B cell (primary cell): ENCODE data around the gene DNAAF3. TPM values are rescaled to one million over a fixed set of nuclear protein-coding genes. Genes with fewer than 3 reads are reported as not detected.

Source experiments
- ATAC-seq: fragments of 200-7000 bp; cut with Tn5 transposase; one replicate; pipeline ENCODE4 v1.10.0; 2021; ENCODE audit warnings: low read depth, mild to moderate bottlenecking, moderate number of reproducible peaks, moderate library complexity
- CTCF ChIA-PET: fragments of 350-600 bp; sonication (Branson Sonifier 250); formaldehyde crosslinking; loops from one replicate; lab custom pipeline; 2021; ENCODE audit warnings: antibody characterized with exemption, inconsistent platforms; lab: Charles Lee
- POLR2A ChIA-PET: fragments of 350-600 bp; sonication (Branson Sonifier 250); formaldehyde crosslinking; loops from one replicate; lab custom pipeline; 2021; ENCODE audit warnings: antibody characterized with exemption; lab: Charles Lee
- DNase-seq: peaks from one replicate; pipeline ENCODE4 v3.0.0; 2013
- H2AFZ ChIP-seq: 2 replicates; pipeline ENCODE4 v1.6.1; 2012; ENCODE audit warnings: mild to moderate bottlenecking, low read depth, low read length; ENCODE audit not compliant: insufficient read depth, poor library complexity, severe bottlenecking
- H3K27ac ChIP-seq, 2 donors: 1 replicate in 1 of 2; 2 replicates in 1 of 2; pipeline ENCODE4 v1.5.1; 2012 to 2013; ENCODE audit warnings: low read length in 2 of 2, mild to moderate bottlenecking in 2 of 2, moderate library complexity in 1 of 2
- H3K27me3 ChIP-seq, 4 experiments: fragments of 200-600 bp in 1 of 4; sonication (generic) in 1 of 4; replicated peaks in 1 of 4; 1 replicate in 2 of 4; 2 replicates in 2 of 4; pipeline versions ENCODE4 v1.6.1 to v1.7.0; 2013 to 2016; ENCODE audit warnings: low read length in 3 of 4, mild to moderate bottlenecking in 2 of 4, mixed read lengths in 1 of 4, moderate library complexity in 1 of 4; ENCODE audit not compliant: insufficient read depth in 4 of 4, control insufficient read depth in 3 of 4; ENCODE audit errors: control extremely low read depth in 1 of 4
- H3K36me3 ChIP-seq, 2 experiments: replicated peaks in 1 of 2; 1 replicate in 1 of 2; 2 replicates in 1 of 2; pipeline versions ENCODE4 v1.6.1 to v1.7.1; 2013; ENCODE audit warnings: low read length in 1 of 2; ENCODE audit not compliant: insufficient read depth in 2 of 2, control insufficient read depth in 1 of 2; ENCODE audit errors: control extremely low read depth in 1 of 2, extremely low read depth in 1 of 2
- H3K4me1 ChIP-seq, 2 donors: fragments of 200-600 bp in 1 of 2; sonication (generic) in 1 of 2; 1 replicate in 1 of 2; 2 replicates in 1 of 2; pipeline versions ENCODE4 v1.5.1 to v1.6.1; 2013 to 2017; ENCODE audit warnings: low read length in 2 of 2; ENCODE audit not compliant: control insufficient read depth in 2 of 2, insufficient read depth in 2 of 2
- H3K4me2 ChIP-seq: replicated peaks from 2 replicates; pipeline ENCODE3; 2012; ENCODE audit warnings: mild to moderate bottlenecking, low read depth, low read length; ENCODE audit not compliant: poor library complexity, severe bottlenecking
- H3K4me3 ChIP-seq, 5 experiments: fragments of 200-600 bp in 1 of 5; sonication (generic) in 1 of 5; 1 replicate in 3 of 5; 2 replicates in 2 of 5; pipeline versions ENCODE4 v1.5.1 to v1.7.0; 2011 to 2016; ENCODE audit warnings: low read length in 4 of 5, mild to moderate bottlenecking in 4 of 5, low read depth in 2 of 5, control low read depth in 1 of 5, moderate library complexity in 1 of 5; ENCODE audit not compliant: insufficient read depth in 1 of 5; ENCODE audit errors: control extremely low read depth in 1 of 5, extremely low read depth in 1 of 5
- H3K79me2 ChIP-seq: fragments of 200-600 bp; sonication (generic); one replicate; pipeline ENCODE4 v1.6.0; 2016; ENCODE audit warnings: low read length; ENCODE audit not compliant: control insufficient read depth, insufficient read depth
- H3K9ac ChIP-seq: fragments of 200-600 bp; sonication (generic); 2 replicates; pipeline ENCODE4 v1.6.1; 2017; ENCODE audit warnings: mild to moderate bottlenecking, low read length, moderate library complexity
- H3K9me3 ChIP-seq, 3 donors: one replicate each; pipeline versions ENCODE4 v1.6.1 to v1.7.1; 2013; ENCODE audit warnings: low read length in 2 of 3; ENCODE audit not compliant: control insufficient read depth in 2 of 3, insufficient read depth in 1 of 3; ENCODE audit errors: control extremely low read depth in 1 of 3
- H4K20me1 ChIP-seq: 2 replicates; pipeline ENCODE4 v1.6.0; 2012; ENCODE audit warnings: mild to moderate bottlenecking, low read length; ENCODE audit not compliant: insufficient read depth, control insufficient read depth, poor library complexity, severe bottlenecking
- H3K27ac Mint-ChIP-seq: one replicate; pipeline ENCODE4 v1.8.0; 2021; ENCODE audit warnings: mixed read lengths
- H3K27me3 Mint-ChIP-seq: one replicate; pipeline ENCODE4 v1.8.0; 2021; ENCODE audit warnings: mixed read lengths
- H3K4me1 Mint-ChIP-seq: one replicate; pipeline ENCODE4 v1.8.0; 2021; ENCODE audit warnings: mixed read lengths
- H3K4me3 Mint-ChIP-seq: one replicate; pipeline ENCODE4 v1.8.0; 2021; ENCODE audit warnings: mixed read lengths
- H3K9me3 Mint-ChIP-seq: one replicate; pipeline ENCODE4 v1.8.0; 2022; ENCODE audit warnings: mixed read lengths; ENCODE audit not compliant: insufficient read depth
- EZH2 ChIP-seq: IDR thresholded peaks from 2 replicates; pipeline ENCODE4 v1.6.1; 2012; ENCODE audit warnings: borderline replicate concordance, low read depth, mild to moderate bottlenecking, moderate library complexity, low read length; ENCODE audit not compliant: insufficient read depth, poor library complexity, severe bottlenecking
- WGBS: methylation state at CpG from one replicate; pipeline ENCODE4 v1.1.5; 2013; ENCODE audit warnings: missing lambda C conversion rate; ENCODE audit not compliant: insufficient coverage; 5-methylcytosine and 5-hydroxymethylcytosine counted together
- intact Hi-C: fragments of 100-400 bp; cut with micrococcal nuclease; formaldehyde crosslinking; loops from one replicate; pipeline ENCODE4 v1.10.0; 2022
- polyA plus RNA-seq: library from polyadenylated mRNA; depleted of rRNA; stranded (reverse); fragments of >200 nt; gene quantifications from 2 replicates; pipeline ENCODE4 v1.2.3, GENCODE V29; 2012
- total RNA-seq, 2 donors: library from RNA; stranded (reverse); fragments of 120-200 nt in 1 of 2; gene quantifications; 1 replicate in 1 of 2; 2 replicates in 1 of 2; pipeline versions ENCODE4 v1.2.3 to v1.2.4, GENCODE V29; 2013 to 2022
- TF ChIP-seq, protein P1 (sequence below): fragments of 200-600 bp; IDR thresholded peaks from one replicate; pipeline ENCODE4 v1.8.0; 2022; ENCODE audit warnings: antibody characterized with exemption, mild to moderate bottlenecking

DNAAF3 gene
- total and polyA plus RNA-seq, 2 donors (not counting 1 experiment from before 2014, with no cell fraction given): not detected

DNA sequence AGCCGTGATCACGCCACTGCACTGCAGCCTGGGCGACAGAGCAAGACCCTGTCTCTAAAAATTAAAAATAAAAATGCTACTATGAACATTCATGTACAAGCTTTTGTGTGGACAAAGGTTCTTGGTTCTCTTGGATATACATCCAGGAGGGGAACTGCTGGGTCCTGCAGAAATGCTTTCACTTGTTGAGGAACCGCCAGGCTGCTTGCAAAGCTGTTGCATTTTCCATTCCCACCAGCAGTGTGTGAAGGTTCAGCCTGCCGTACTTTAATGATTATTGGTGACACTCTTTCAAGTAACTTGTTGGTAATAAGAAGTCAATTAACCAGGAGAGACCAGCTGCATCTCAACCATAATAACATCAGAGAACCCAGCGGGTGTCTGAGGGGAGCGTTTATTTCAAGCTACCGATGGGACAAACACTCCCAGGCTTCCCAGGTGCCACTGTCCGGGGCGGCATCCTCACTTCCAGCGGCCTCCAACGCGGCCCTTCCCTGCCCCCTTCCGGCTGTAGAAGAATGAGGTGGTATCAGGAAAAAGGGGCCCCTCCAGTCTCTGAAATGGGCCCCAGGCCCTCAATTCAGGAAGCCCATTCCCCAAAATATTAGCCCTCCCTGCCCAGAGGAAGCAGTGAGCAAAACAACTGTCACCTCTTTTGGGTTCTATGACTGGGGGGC lies 33.8 kb downstream of the DNAAF3 start:
- H3K4me3 ChIP-seq: no peak overlapping the region
- ATAC-seq (no peak), DNase-seq (no peak)
- H3K79me2 ChIP-seq: no peaks in the 10 kb centered on the region
- Mint-ChIP-seq H3K27ac (no peak overlapping the region), H3K4me1 (peaks cover 6% of the 10 kb centered on the region), H3K9me3 (no peaks in the 10 kb centered on the region), H3K27me3 (peaks cover 35% of the 10 kb centered on the region), H3K4me3 (no peak overlapping the region)
- H3K27ac ChIP-seq: no peak overlapping the region
- 27% methylated on average over 5 of the region's 14 CpGs for WGBS
- no peak overlapping the region for H2AFZ ChIP-seq
- H3K4me1 ChIP-seq: peaks cover 0 to 4% of the 10 kb centered on the region in 2 donors
- no peaks in the 10 kb centered on the region for H3K9me3 ChIP-seq
- H3K4me2 ChIP-seq: no peak overlapping the region
- peaks cover 0 to 45% (median 13%) of the 10 kb centered on the region in 4 experiments for H3K27me3 ChIP-seq
- POLR2A ChIA-PET: interaction anchor here (0.6 kb wide), 1 partner anchor 1038 kb away, joined by 5 read pairs; no protein-coding TSS in a partner anchor
- CTCF ChIA-PET: interaction anchor here (1.8 kb wide), 1 partner anchor 8 kb away, joined by 8 read pairs; no protein-coding TSS in a partner anchor
- H3K36me3 ChIP-seq: no peaks in the 10 kb centered on the region
- no peaks in the 10 kb centered on the region for H4K20me1 ChIP-seq
- intact Hi-C loops: no loop called here
- no peak for TF ChIP-seq EZH2
- TF ChIP-seq, protein P1, sequence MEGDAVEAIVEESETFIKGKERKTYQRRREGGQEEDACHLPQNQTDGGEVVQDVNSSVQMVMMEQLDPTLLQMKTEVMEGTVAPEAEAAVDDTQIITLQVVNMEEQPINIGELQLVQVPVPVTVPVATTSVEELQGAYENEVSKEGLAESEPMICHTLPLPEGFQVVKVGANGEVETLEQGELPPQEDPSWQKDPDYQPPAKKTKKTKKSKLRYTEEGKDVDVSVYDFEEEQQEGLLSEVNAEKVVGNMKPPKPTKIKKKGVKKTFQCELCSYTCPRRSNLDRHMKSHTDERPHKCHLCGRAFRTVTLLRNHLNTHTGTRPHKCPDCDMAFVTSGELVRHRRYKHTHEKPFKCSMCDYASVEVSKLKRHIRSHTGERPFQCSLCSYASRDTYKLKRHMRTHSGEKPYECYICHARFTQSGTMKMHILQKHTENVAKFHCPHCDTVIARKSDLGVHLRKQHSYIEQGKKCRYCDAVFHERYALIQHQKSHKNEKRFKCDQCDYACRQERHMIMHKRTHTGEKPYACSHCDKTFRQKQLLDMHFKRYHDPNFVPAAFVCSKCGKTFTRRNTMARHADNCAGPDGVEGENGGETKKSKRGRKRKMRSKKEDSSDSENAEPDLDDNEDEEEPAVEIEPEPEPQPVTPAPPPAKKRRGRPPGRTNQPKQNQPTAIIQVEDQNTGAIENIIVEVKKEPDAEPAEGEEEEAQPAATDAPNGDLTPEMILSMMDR: no peak
- no peak overlapping the region for H3K9ac ChIP-seq

DNA sequence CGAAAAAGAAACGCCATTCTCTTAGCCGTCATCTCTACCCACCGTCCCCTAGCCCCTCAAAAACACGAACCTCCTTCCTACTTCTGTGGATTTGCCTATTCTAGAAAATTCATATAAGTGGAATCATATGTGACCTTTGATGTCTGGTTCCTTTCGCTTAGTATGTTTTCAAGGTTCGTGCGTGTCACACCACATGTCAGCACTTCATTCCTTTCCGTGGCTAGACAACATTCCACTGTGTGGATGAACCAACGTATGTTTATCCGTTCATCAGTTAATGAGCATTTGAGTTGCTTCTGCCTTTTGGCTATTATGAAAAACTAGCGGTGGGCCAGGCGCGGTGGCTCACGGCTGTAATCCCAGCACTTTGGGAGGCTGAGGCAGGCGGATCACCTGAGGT lies 35.0 kb downstream of the DNAAF3 start:
- H3K36me3 ChIP-seq: no peaks in the 10 kb centered on the region
- no peak overlapping the region for H3K4me3 Mint-ChIP-seq
- no peak overlapping the region for H3K4me3 ChIP-seq
- H4K20me1 ChIP-seq: no peaks in the 10 kb centered on the region
- POLR2A ChIA-PET: interaction anchor here (0.7 kb wide), 1 partner anchor 247 kb away, joined by 6 read pairs; no protein-coding TSS in a partner anchor
- H3K27me3 ChIP-seq: peaks cover 0 to 35% (median 13%) of the 10 kb centered on the region in 4 experiments
- 91% methylated on average over 12 of the region's 16 CpGs for WGBS
- H3K4me1 Mint-ChIP-seq: peaks cover 6% of the 10 kb centered on the region
- H3K27ac Mint-ChIP-seq: no peak overlapping the region
- intact Hi-C loops: no loop called here
- no peaks in the 10 kb centered on the region for H3K9me3 Mint-ChIP-seq
- no peaks in the 10 kb centered on the region for H3K79me2 ChIP-seq
- no peak overlapping the region for H2AFZ ChIP-seq
- DNase-seq (no peak), ATAC-seq (no peak)
- no peak overlapping the region for H3K9ac ChIP-seq
- no peaks in the 10 kb centered on the region for H3K9me3 ChIP-seq
- TF ChIP-seq, protein P1: no peak
- TF ChIP-seq EZH2: no peak
- CTCF ChIA-PET: interaction anchor here (1.4 kb wide), 1 partner anchor 10 kb away, joined by 3 read pairs; no protein-coding TSS in a partner anchor
- H3K27me3 Mint-ChIP-seq: peaks cover 46% of the 10 kb centered on the region
- H3K4me1 ChIP-seq: peaks cover 0 to 4% of the 10 kb centered on the region in 2 donors
- H3K4me2 ChIP-seq: no peak overlapping the region
- H3K27ac ChIP-seq: no peak overlapping the region
